ENCODE results near the gene KIF2C. TPM values are rescaled to one million over a fixed set of nuclear protein-coding genes. Genes with fewer than 3 reads are reported as not detected.

Gene KIF2C
- total RNA-seq, 2 experiments from 2014 or later = 140 to 159 TPM

GRCh38 chr1:44787506-44787905, 47.9 kb downstream of the KIF2C start:
- no peak for DNase-seq (ENCODE audit: low spot score)
- H3K4me1 ChIP-seq (ENCODE audit: insufficient read depth, low read length, poor library complexity, severe bottlenecking) = peaks cover 35% of the 10 kb centered on the region
- TF ChIP-seq EZH2phosphoT487 (IDR thresholded peaks at IDR 0.05; ENCODE audit: borderline replicate concordance, low read depth, low read length) = no peak
- TF ChIP-seq, protein P1, sequence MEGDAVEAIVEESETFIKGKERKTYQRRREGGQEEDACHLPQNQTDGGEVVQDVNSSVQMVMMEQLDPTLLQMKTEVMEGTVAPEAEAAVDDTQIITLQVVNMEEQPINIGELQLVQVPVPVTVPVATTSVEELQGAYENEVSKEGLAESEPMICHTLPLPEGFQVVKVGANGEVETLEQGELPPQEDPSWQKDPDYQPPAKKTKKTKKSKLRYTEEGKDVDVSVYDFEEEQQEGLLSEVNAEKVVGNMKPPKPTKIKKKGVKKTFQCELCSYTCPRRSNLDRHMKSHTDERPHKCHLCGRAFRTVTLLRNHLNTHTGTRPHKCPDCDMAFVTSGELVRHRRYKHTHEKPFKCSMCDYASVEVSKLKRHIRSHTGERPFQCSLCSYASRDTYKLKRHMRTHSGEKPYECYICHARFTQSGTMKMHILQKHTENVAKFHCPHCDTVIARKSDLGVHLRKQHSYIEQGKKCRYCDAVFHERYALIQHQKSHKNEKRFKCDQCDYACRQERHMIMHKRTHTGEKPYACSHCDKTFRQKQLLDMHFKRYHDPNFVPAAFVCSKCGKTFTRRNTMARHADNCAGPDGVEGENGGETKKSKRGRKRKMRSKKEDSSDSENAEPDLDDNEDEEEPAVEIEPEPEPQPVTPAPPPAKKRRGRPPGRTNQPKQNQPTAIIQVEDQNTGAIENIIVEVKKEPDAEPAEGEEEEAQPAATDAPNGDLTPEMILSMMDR (conservative IDR thresholded peaks at IDR 0.05; ENCODE audit: low read length) = no peak
- ChIA-PET POLR2A (interaction anchor here (0.5 to 4.4 kb wide), 4 partner anchors 16 to 201 kb away, joined by 3 to 20 read pairs (median 4); partner anchors contain the start of gene RNU5D-1), CTCF (ENCODE audit: unreplicated experiment) (interaction anchor here (1.1 kb wide), 1 partner anchor 12 kb away, joined by 3 read pairs; the partner anchor contains the start of gene RPS8)
- no peaks in the 10 kb centered on the region for H3K9me2 ChIP-seq (ENCODE audit: insufficient read depth, low read length)
- intact Hi-C loops (cut with micrococcal nuclease; ENCODE audit: unreplicated experiment) = no loop called here
- no peak overlapping the region for H3K4me3 ChIP-seq (ENCODE audit: low read depth, low read length, poor library complexity, severe bottlenecking)
- 0 out of 2 replicates have a peak, but pooled peaks cover 3% of the 10 kb centered on the region for H3K36me3 ChIP-seq (ENCODE audit: insufficient read depth, low read length)
- no TSS peak for BruUV-seq (replicated peaks)
- no peaks in the 10 kb centered on the region for H3K9me3 ChIP-seq (ENCODE audit: low read length)
- H4K20me1 ChIP-seq (ENCODE audit: insufficient read depth, low read length) = no peaks in the 10 kb centered on the region
- no peak overlapping the region for H3K4me2 ChIP-seq (ENCODE audit: low read length)
- no peak overlapping the region for H2AFZ ChIP-seq (ENCODE audit: low read length)
- H3K27ac ChIP-seq (ENCODE audit: low read depth, low read length, poor library complexity, severe bottlenecking) = no peak overlapping the region
- no peaks in the 10 kb centered on the region for H3K79me2 ChIP-seq (ENCODE audit: insufficient read depth, low read depth, low read length)

- ChIA-PET CTCF (ENCODE audit: unreplicated experiment) (interaction anchor here (1.1 kb wide), 1 partner anchor 13 kb away, joined by 3 read pairs; the partner anchor contains the start of gene RPS8), POLR2A (interaction anchor here (0.6 to 1.8 kb wide), 4 partner anchors 13 to 1746 kb away, joined by 3 to 5 read pairs (median 3); partner anchors contain the start of gene RPS8)
- H4K20me1 ChIP-seq (ENCODE audit: insufficient read depth, low read length) = no peaks in the 10 kb centered on the region
- no peaks in the 10 kb centered on the region for H3K9me2 ChIP-seq (ENCODE audit: insufficient read depth, low read length)
- intact Hi-C loops (cut with micrococcal nuclease; ENCODE audit: unreplicated experiment) = no loop called here
- H3K36me3 ChIP-seq (ENCODE audit: insufficient read depth, low read length) = no peaks in the 10 kb centered on the region
- H3K9me3 ChIP-seq (ENCODE audit: low read length) = no peaks in the 10 kb centered on the region
- no TSS peak for BruUV-seq (replicated peaks)
- H3K4me2 ChIP-seq (ENCODE audit: low read length) = no peak within 1 kb of the TSS
- H3K79me2 ChIP-seq (ENCODE audit: insufficient read depth, low read depth, low read length) = no peaks in the 10 kb centered on the region
- no peak within 1 kb of the TSS for H2AFZ ChIP-seq (ENCODE audit: low read length)
- H3K27ac ChIP-seq (ENCODE audit: low read depth, low read length, poor library complexity, severe bottlenecking) = no peak within 1 kb of the TSS
- H3K4me3 ChIP-seq (ENCODE audit: low read depth, low read length, poor library complexity, severe bottlenecking) = no peak within 1 kb of the TSS
- DNase-seq (ENCODE audit: low spot score) = no peak
- TF ChIP-seq, protein P1 (conservative IDR thresholded peaks at IDR 0.05; ENCODE audit: low read length) = no peak
- no peak for TF ChIP-seq EZH2phosphoT487 (IDR thresholded peaks at IDR 0.05; ENCODE audit: borderline replicate concordance, low read depth, low read length)
- peaks cover 31% of the 10 kb centered on the region for H3K4me1 ChIP-seq (ENCODE audit: insufficient read depth, low read length, poor library complexity, severe bottlenecking)
These were observed 48.7 kb downstream of the KIF2C start, which contains the start of gene BEST4 for GRCh38 chr1:44788120-44788860. TSS of gene BEST4 (minus strand) at chr1:44788170. CDS start at chr1:44787705, 465 bp downstream.

All from OCI-LY7 (cell line).